Measurements from ENCODE around the gene SLC6A13.
"Not testable (repeated sequence)": the region's sequence is repeated elsewhere in the genome, so short reads cannot be mapped to it uniquely, and the experiment has no call there.

Gene SLC6A13

GRCh38 chr12:265096-265495 is 2.5 kb upstream of the SLC6A13 start:
- no peak for DNase-seq (ENCODE audit: low read depth in 1 of 2, low spot score in 1 of 2)

- DNase-seq (ENCODE audit: low read depth in 1 of 2, low spot score in 1 of 2), result no peak
These were observed 1.6 kb upstream of the SLC6A13 start for GRCh38 chr12:264269-264668.

- DNase-seq (ENCODE audit: low read depth in 1 of 2, low spot score in 1 of 2), result no peak
These were observed 938 bp upstream of the SLC6A13 start for GRCh38 chr12:263574-263973.

GRCh38 chr12:262113-262512 is 523 bp downstream of the SLC6A13 start:
- DNase-seq (ENCODE audit: low read depth in 1 of 2, low spot score in 1 of 2), result no peak

- no peak for DNase-seq (ENCODE audit: low read depth in 1 of 2, low spot score in 1 of 2)
These were observed 4.9 kb downstream of the SLC6A13 start for GRCh38 chr12:257521-258321.

GRCh38 chr12:256958-257357 is 5.7 kb downstream of the SLC6A13 start:
- DNase-seq (ENCODE audit: low read depth in 1 of 2, low spot score in 1 of 2), result no peak

GRCh38 chr12:256225-256624 is 6.4 kb downstream of the SLC6A13 start:
- no peak for DNase-seq (ENCODE audit: low read depth in 1 of 2, low spot score in 1 of 2)

GRCh38 chr12:254912-255311 is 7.7 kb downstream of the SLC6A13 start:
- no peak for DNase-seq (ENCODE audit: low read depth in 1 of 2, low spot score in 1 of 2)

- DNase-seq (ENCODE audit: low read depth in 1 of 2, low spot score in 1 of 2), result no peak
These were observed 8.6 kb downstream of the SLC6A13 start for GRCh38 chr12:254039-254438.

- DNase-seq (ENCODE audit: low read depth in 1 of 2, low spot score in 1 of 2), result no peak
These were observed 9.4 kb downstream of the SLC6A13 start for GRCh38 chr12:253116-253831.

- no peak for DNase-seq (ENCODE audit: low read depth in 1 of 2, low spot score in 1 of 2)
These were observed 10.0 kb downstream of the SLC6A13 start for GRCh38 chr12:252636-253035.

- no peak for DNase-seq (ENCODE audit: low read depth in 1 of 2, low spot score in 1 of 2)
These were observed 15.4 kb downstream of the SLC6A13 start for GRCh38 chr12:247271-247670.

- no peak for DNase-seq (ENCODE audit: low read depth in 1 of 2, low spot score in 1 of 2)
These were observed 19.3 kb downstream of the SLC6A13 start for GRCh38 chr12:243381-243780.

- DNase-seq (ENCODE audit: low read depth in 1 of 2, low spot score in 1 of 2), result no peak
These were observed 20.1 kb downstream of the SLC6A13 start for GRCh38 chr12:242496-242895.

GRCh38 chr12:241266-241665 is 21.4 kb downstream of the SLC6A13 start:
- DNase-seq (ENCODE audit: low read depth in 1 of 2, low spot score in 1 of 2), result no peak

- DNase-seq (ENCODE audit: low read depth in 1 of 2, low spot score in 1 of 2), result no peak
These were observed 22.1 kb downstream of the SLC6A13 start for GRCh38 chr12:240566-240965.

- no peak for DNase-seq (ENCODE audit: low read depth in 1 of 2, low spot score in 1 of 2)
These were observed 23.8 kb downstream of the SLC6A13 start for GRCh38 chr12:238736-239398.

- no peak for DNase-seq (ENCODE audit: low read depth in 1 of 2, low spot score in 1 of 2)
These were observed 24.5 kb downstream of the SLC6A13 start for GRCh38 chr12:238116-238515.

GRCh38 chr12:237026-237815 is 25.4 kb downstream of the SLC6A13 start:
- no peak for DNase-seq (ENCODE audit: low read depth in 1 of 2, low spot score in 1 of 2)

- no peak for DNase-seq (ENCODE audit: low read depth in 1 of 2, low spot score in 1 of 2)
These were observed 26.2 kb downstream of the SLC6A13 start for GRCh38 chr12:236445-236844.

GRCh38 chr12:235967-236366 is 26.7 kb downstream of the SLC6A13 start:
- DNase-seq (ENCODE audit: low read depth in 1 of 2, low spot score in 1 of 2), result not testable (repeated sequence)
